Peyer's patch (tissue), 4 donors: ENCODE data around the gene SF3A2.

Experiments
- POLR2A ChIP-seq, 2 donors: fragments of 450-650 bp; IDR thresholded peaks; one replicate each; pipeline ENCODE4 v1.5.1; 2017; ENCODE audit warnings: antibody characterized with exemption in 2 of 2, mild to moderate bottlenecking in 2 of 2, moderate library complexity in 2 of 2
- TF ChIP-seq, protein P1 (sequence below), 6 experiments: fragments of 450-650 bp in 4 of 6; fragments of 200-600 bp in 2 of 6; sonication (generic) in 1 of 6; IDR thresholded peaks; one replicate each; pipeline ENCODE4 v1.5.1; 2017 to 2019; ENCODE audit warnings: antibody characterized with exemption in 6 of 6, mild to moderate bottlenecking in 3 of 6, moderate library complexity in 1 of 6

DNA sequence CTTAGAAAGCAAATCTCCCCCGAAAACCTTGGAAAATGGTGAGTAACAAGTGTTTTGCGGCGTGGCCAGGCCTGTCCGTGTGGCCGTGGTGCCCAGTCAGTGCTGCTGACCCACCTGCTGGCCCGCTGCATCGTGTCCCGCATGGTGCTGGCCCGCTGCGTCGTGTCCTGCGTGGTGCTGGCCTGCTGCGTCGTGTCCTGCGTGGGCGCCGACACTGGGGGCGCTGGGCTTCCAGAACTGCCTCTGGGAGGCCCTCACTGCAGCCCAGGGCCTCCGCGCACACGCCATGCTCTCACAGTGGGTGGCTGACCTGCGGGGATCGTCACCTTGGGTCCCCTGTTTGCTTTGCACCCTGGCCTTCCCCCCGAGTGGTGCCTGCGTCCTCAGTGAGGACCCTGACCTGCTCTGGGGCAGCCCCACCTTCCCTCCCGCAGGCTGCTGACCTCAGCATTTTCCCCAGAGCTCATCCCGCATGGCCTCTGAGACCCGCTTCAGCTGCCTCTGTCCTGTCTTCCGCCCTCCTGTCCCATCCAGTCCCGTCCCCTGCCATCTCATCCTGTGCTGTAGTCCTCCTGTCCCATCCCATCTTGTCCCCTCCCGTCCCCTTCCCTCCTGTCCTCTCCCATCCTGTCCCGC lies 11.1 kb upstream of the SF3A2 start:
- TF ChIP-seq, protein P1, sequence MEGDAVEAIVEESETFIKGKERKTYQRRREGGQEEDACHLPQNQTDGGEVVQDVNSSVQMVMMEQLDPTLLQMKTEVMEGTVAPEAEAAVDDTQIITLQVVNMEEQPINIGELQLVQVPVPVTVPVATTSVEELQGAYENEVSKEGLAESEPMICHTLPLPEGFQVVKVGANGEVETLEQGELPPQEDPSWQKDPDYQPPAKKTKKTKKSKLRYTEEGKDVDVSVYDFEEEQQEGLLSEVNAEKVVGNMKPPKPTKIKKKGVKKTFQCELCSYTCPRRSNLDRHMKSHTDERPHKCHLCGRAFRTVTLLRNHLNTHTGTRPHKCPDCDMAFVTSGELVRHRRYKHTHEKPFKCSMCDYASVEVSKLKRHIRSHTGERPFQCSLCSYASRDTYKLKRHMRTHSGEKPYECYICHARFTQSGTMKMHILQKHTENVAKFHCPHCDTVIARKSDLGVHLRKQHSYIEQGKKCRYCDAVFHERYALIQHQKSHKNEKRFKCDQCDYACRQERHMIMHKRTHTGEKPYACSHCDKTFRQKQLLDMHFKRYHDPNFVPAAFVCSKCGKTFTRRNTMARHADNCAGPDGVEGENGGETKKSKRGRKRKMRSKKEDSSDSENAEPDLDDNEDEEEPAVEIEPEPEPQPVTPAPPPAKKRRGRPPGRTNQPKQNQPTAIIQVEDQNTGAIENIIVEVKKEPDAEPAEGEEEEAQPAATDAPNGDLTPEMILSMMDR (IDR thresholded peaks at IDR 0.05) = no peak
- no peak for TF ChIP-seq POLR2A (IDR thresholded peaks at IDR 0.05)
